ENCODE results near the gene FERMT3.

- no peak for TF ChIP-seq CTCF (IDR thresholded peaks at IDR 0.05)
- no peak for TF ChIP-seq ZFX (IDR thresholded peaks at IDR 0.05; ENCODE audit: borderline replicate concordance)
These were observed 16.1 kb downstream of the FERMT3 start for GRCh38 chr11:64222651-64223000.
